Adrenal gland (tissue), 5 donors: ENCODE measurements around the gene HORMAD2.

Experiments used
- CTCF ChIP-seq, 6 experiments: fragments of 450-650 bp in 4 of 6; fragments of 200-600 bp in 2 of 6; sonication (generic) in 1 of 6; IDR thresholded peaks; 1 replicate in 5 of 6; 2 replicates in 1 of 6; pipeline versions ENCODE4 v1.5.1 to v1.8.0; 2016 to 2021; ENCODE audit warnings: antibody characterized with exemption in 6 of 6, mild to moderate bottlenecking in 2 of 6, moderate library complexity in 1 of 6
- POLR2A ChIP-seq, 2 donors: fragments of 450-650 bp; IDR thresholded peaks; one replicate each; pipeline ENCODE4 v1.6.1; 2017; ENCODE audit warnings: antibody characterized with exemption in 2 of 2, mild to moderate bottlenecking in 2 of 2, moderate library complexity in 1 of 2
- donor health status: DM: no; HTN: no; CAD: no.

GRCh38 chr22:30167296-30167695 lies 87.0 kb downstream of the HORMAD2 start:
- TF ChIP-seq CTCF (IDR thresholded peaks at IDR 0.05) (no peak), POLR2A (IDR thresholded peaks at IDR 0.05) (no peak)
